BLaER1 treated with 17β-estradiol and CSF1 and Interleukin-3, amounts not matched to agents 10 nM and 100 nM (cell line): ENCODE results near the gene PPP1R12B.
"Not testable (repeated sequence)": the region's sequence is repeated elsewhere in the genome, so short reads cannot be mapped to it uniquely, and the experiment has no call there.

Experiments used
- H3K27ac ChIP-seq, 11 experiments: shearing (Covaris generic); formaldehyde crosslinking; 2 replicates each; pipeline ENCODE4 v1.8.1; 2022
- H3K27me3 ChIP-seq, 11 experiments: shearing (Covaris generic); formaldehyde crosslinking; 2 replicates each; pipeline ENCODE4 v1.8.1; 2022
- H3K36me3 ChIP-seq, 11 experiments: shearing (Covaris generic); formaldehyde crosslinking; 2 replicates each; pipeline ENCODE4 v1.8.1; 2022
- H3K4me1 ChIP-seq, 10 experiments: shearing (Covaris generic); formaldehyde crosslinking; 2 replicates each; pipeline ENCODE4 v1.8.1; 2022
- H3K4me2 ChIP-seq, 11 experiments: shearing (Covaris generic); formaldehyde crosslinking; 2 replicates each; pipeline ENCODE4 v1.8.1; 2022
- H3K4me3 ChIP-seq, 10 experiments: shearing (Covaris generic); formaldehyde crosslinking; 2 replicates each; pipeline ENCODE4 v1.8.1; 2022
- H3K9ac ChIP-seq, 11 experiments: shearing (Covaris generic); formaldehyde crosslinking; 2 replicates each; pipeline ENCODE4 v1.8.1; 2022
- H3K9me3 ChIP-seq, 11 experiments: shearing (Covaris generic); formaldehyde crosslinking; replicated peaks in 1 of 11; 2 replicates each; pipeline ENCODE4 v1.8.1; 2022
- H4K20me1 ChIP-seq, 11 experiments: shearing (Covaris generic); formaldehyde crosslinking; 2 replicates each; pipeline ENCODE4 v1.8.1; 2022
- Cebpa-rat ChIP-seq, 11 experiments: shearing (Covaris generic); IDR thresholded peaks; 2 replicates each; pipeline ENCODE4 v1.8.1; 2022

PPP1R12B gene

DNA sequence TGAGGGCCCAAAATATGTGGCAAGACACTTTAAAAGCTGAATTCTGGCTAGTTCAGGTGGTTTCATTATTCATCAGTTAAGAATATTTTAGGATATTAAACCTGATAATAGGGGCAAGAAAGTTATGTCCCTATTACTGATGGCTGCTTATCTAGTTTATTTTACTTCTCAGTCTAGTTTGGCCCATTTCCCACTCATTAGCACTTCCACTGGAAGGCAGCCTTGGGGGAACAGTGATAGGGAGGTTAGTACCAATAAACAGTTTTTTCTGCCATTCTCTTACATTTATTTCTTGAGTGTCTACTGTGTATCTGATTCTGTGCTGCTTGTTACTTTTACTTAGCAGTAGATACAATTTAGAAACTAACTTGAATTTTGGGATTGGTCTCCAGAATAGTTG lies 9.0 kb downstream of the PPP1R12B start:
- peaks cover 0 to 49% (median 0%) of the 10 kb centered on the region in 11 experiments; a peak in 4 of 22 replicates for H4K20me1 ChIP-seq
- no peaks in the 10 kb centered on the region; a peak in 1 of 22 replicates for H3K9me3 ChIP-seq
- H3K9ac ChIP-seq = no peak overlapping the region
- H3K4me3 ChIP-seq = no peak overlapping the region
- H3K4me1 ChIP-seq = peaks cover 0 to 9% (median 0%) of the 10 kb centered on the region in 10 experiments; a peak in 2 of 20 replicates
- H3K4me2 ChIP-seq = no peak overlapping the region
- TF ChIP-seq Cebpa-rat (IDR thresholded peaks at IDR 0.05) = no peak
- H3K27me3 ChIP-seq = no peaks in the 10 kb centered on the region
- H3K36me3 ChIP-seq = no peaks in the 10 kb centered on the region
- no peak overlapping the region for H3K27ac ChIP-seq

DNA sequence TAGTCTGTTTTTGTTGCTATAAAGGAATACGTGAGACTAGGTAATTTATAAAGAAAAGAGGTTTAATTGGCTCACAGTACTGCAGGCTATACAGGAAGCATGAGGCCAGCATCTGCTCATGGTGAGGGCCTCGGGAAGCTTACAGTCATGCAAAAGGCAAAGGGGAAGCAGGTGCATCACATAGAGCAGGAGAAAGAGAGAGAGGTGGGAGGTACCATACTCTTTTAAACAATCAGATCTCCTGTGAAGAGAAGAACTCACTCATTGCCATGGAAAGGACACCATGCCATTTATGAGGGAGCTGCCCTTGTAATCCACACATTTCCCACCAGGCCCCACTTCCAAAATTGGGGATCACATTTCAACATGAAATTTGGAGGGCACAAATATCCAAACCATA lies 12.7 kb downstream of the PPP1R12B start:
- H3K36me3 ChIP-seq = no peaks in the 10 kb centered on the region
- TF ChIP-seq Cebpa-rat (IDR thresholded peaks at IDR 0.05) = no peak
- H3K9ac ChIP-seq = no peak overlapping the region
- peaks cover 0 to 32% (median 0%) of the 10 kb centered on the region in 11 experiments; a peak in 4 of 22 replicates for H4K20me1 ChIP-seq
- H3K4me2 ChIP-seq = no peak overlapping the region
- no peak overlapping the region for H3K4me3 ChIP-seq
- no peaks in the 10 kb centered on the region for H3K27me3 ChIP-seq
- H3K27ac ChIP-seq = no peak overlapping the region
- H3K9me3 ChIP-seq = no peaks in the 10 kb centered on the region; a peak in 1 of 22 replicates
- peaks cover 0 to 11% (median 7%) of the 10 kb centered on the region in 10 experiments; a peak in 8 of 20 replicates for H3K4me1 ChIP-seq

DNA sequence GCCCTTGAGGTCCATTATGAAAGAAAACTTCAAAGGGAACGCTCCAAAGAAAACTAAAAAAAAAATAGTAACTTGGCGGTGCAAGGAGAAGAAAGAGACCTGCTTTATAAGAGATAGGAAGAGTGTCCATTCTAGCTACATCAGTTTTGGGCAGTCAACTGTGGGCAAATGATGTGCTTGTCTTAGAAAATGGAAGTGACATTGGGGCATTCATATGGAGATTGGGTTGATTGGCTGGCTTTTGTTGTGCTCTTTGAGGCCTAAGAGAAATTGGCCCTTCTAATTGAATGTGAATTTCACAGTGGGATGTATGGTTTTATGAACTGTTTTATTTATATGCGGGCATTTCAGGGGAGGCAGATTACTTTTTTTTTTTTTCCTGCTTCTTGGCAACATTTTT lies 13.2 kb downstream of the PPP1R12B start:
- H3K9me3 ChIP-seq = no peaks in the 10 kb centered on the region; a peak in 1 of 22 replicates
- no peak for TF ChIP-seq Cebpa-rat (IDR thresholded peaks at IDR 0.05)
- H3K27me3 ChIP-seq = no peaks in the 10 kb centered on the region
- no peak overlapping the region for H3K4me2 ChIP-seq
- no peak overlapping the region for H3K27ac ChIP-seq
- H3K4me3 ChIP-seq = no peak overlapping the region
- peaks cover 0 to 11% (median 7%) of the 10 kb centered on the region in 10 experiments; a peak in 8 of 20 replicates for H3K4me1 ChIP-seq
- peaks cover 0 to 28% (median 0%) of the 10 kb centered on the region in 11 experiments; a peak in 4 of 22 replicates for H4K20me1 ChIP-seq
- no peaks in the 10 kb centered on the region for H3K36me3 ChIP-seq
- H3K9ac ChIP-seq = no peak overlapping the region

DNA sequence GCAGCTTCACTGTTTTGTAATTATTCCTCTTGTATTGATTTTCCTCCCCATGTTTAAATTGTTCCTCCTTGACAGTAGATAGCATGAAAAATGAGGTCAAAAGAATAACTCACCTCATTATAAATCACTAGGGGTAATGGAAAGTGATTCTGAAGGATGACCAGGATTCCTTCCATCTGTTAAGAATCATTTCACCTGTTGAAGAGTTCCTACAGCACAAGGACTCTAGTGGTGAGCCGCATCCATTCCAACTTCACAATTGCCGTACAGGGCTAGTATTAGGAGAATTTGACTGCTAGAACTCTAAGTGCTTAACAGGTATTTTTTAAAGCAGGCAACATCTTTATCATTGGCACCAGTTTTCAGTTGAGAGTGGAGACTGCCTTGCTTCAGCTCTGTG lies 13.7 kb downstream of the PPP1R12B start:
- Histone ChIP-seq H3K27ac (no peak overlapping the region), H3K4me3 (no peak overlapping the region), H4K20me1 (peaks cover 0 to 30% (median 0%) of the 10 kb centered on the region in 11 experiments; a peak in 4 of 22 replicates), H3K9ac (no peak overlapping the region), H3K27me3 (no peaks in the 10 kb centered on the region), H3K4me2 (no peak overlapping the region), H3K4me1 (peaks cover 0 to 11% (median 7%) of the 10 kb centered on the region in 10 experiments; a peak in 8 of 20 replicates), H3K36me3 (no peaks in the 10 kb centered on the region), H3K9me3 (no peaks in the 10 kb centered on the region; a peak in 1 of 22 replicates)
- no peak for TF ChIP-seq Cebpa-rat (IDR thresholded peaks at IDR 0.05)

DNA sequence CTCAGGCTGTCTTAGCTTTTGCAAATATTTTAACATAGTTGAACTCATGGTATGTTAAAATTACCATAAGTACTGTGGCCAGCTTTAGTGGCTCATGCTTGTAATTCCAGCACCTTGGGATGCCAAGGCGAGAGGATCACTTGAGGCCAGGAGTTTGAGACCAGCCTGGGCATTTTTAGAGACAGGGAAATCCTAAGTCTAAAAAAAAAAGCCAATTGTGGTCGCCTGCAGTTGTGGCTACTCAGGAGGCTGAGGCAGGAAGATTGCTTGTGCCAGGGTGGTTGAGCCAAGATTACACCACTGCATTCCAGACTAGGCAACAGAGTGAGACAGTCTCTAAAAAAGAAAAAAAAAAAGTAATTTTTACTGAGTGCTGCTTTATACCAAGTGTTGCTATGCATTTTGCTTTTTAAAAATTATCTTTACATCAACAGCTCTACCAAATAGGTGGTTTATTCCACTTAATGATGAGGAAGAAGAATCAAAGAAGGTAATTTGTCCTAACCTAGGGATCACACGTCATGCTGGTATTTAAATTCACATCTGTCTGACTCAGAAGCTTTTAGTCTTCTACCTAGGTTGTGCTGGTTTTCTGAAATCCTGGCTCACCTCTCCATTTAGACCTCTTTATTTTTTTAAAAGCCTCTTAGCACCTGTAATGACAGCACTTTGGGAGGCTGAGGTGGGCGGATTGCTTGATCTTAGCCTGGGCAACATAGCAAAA lies 16.8 kb downstream of the PPP1R12B start:
- Histone ChIP-seq H3K4me1 (peaks cover 0 to 11% (median 7%) of the 10 kb centered on the region in 10 experiments; a peak in 8 of 20 replicates), H3K27me3 (no peaks in the 10 kb centered on the region), H3K27ac (no peak overlapping the region), H3K36me3 (no peaks in the 10 kb centered on the region), H3K9me3 (no peaks in the 10 kb centered on the region; a peak in 1 of 22 replicates), H3K4me2 (peak overlapping the region in 4 of 11 experiments; percentile 1 to 18 (median 6); a peak in 3 of 22 replicates), H3K4me3 (no peak overlapping the region), H3K9ac (no peak overlapping the region), H4K20me1 (peaks cover 0 to 30% (median 0%) of the 10 kb centered on the region in 11 experiments; a peak in 4 of 22 replicates)
- TF ChIP-seq Cebpa-rat (IDR thresholded peaks at IDR 0.05) = no peak

DNA sequence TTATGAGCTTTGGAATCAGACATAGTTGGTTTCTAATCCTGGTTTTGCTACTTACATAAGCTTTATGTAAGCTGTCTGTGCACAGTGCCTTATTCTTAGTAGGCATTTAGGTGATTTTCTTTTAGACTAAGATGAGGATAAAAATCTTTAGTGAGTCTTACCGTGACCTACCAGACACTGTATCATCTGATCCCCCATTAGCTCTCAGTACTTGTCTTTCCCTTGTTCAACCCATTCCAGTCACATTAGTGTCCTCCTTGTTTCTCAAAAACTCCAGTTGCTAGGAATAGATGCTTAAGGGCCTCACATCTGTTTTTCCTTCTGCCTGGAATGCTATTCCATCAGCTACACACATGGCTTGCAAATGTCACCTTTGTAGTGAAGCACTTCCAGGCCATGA lies 18.8 kb downstream of the PPP1R12B start:
- Histone ChIP-seq H3K9ac (no peak overlapping the region), H3K27ac (no peak overlapping the region), H3K27me3 (no peaks in the 10 kb centered on the region), H3K36me3 (no peaks in the 10 kb centered on the region), H3K4me1 (peaks cover 0 to 11% (median 7%) of the 10 kb centered on the region in 10 experiments; a peak in 8 of 20 replicates), H3K9me3 (no peaks in the 10 kb centered on the region), H3K4me3 (no peak overlapping the region), H4K20me1 (peaks cover 0 to 20% (median 0%) of the 10 kb centered on the region in 11 experiments; a peak in 4 of 22 replicates), H3K4me2 (no peak overlapping the region)
- no peak for TF ChIP-seq Cebpa-rat (IDR thresholded peaks at IDR 0.05)

DNA sequence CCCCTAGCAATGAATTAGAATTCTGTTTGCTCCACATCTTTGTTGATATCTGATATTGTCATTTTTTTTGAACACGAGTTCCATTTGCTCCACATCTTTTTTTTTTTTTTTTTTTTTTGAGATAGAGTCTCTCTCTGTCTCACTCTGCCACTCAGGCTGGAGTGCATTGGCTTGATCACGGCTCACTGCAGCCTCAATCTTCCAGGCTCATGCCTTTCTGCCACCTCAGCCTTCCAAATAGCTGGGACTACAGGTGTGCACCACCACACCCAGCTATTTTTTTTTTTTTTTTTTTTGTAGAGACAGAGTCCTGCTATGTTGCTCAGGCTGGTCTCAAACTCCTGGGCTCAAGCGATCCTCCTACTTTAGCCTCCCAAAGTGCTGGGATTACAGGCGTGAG lies 22.4 kb downstream of the PPP1R12B start:
- not testable (repeated sequence) for H3K4me1 ChIP-seq, H3K4me2 ChIP-seq, H3K4me3 ChIP-seq, H3K27me3 ChIP-seq, H3K36me3 ChIP-seq, H3K9ac ChIP-seq, H3K27ac ChIP-seq, H3K9me3 ChIP-seq
- peaks cover 0 to 17% (median 0%) of the 10 kb centered on the region in 11 experiments; a peak in 1 of 22 replicates for H4K20me1 ChIP-seq

DNA sequence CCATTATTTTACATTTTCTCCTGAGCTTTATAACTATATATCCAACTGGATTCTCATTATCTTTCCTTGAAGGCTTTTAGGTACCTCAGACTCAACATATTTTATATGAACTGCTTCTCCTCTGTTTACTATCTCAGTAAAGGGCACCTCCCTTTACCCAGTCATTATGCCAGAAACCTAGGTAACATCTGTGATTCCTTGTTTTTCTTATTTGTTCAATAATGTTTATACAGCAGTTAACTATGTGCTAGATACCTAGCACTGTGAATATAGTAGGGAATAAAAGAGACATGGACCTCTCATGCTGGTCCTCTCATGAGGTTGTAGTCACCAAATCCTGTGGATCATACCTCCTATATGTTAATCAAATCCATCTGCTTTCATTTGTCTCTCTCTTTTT lies 25.6 kb downstream of the PPP1R12B start:
- H4K20me1 ChIP-seq = peaks cover 0 to 4% (median 0%) of the 10 kb centered on the region in 11 experiments; a peak in 1 of 22 replicates
- no peaks in the 10 kb centered on the region for H3K4me1 ChIP-seq
- 0 out of 22 replicates have a peak, but pooled peaks cover 0 to 8% (median 0%) of the 10 kb centered on the region in 11 experiments for H3K36me3 ChIP-seq
- TF ChIP-seq Cebpa-rat (IDR thresholded peaks at IDR 0.05) = no peak
- H3K27ac ChIP-seq = no peak overlapping the region
- H3K4me3 ChIP-seq = no peak overlapping the region
- no peaks in the 10 kb centered on the region for H3K27me3 ChIP-seq
- H3K4me2 ChIP-seq = no peak overlapping the region
- H3K9me3 ChIP-seq = peaks cover 0 to 8% (median 3%) of the 10 kb centered on the region in 11 experiments; a peak in 5 of 22 replicates
- H3K9ac ChIP-seq = no peak overlapping the region

DNA sequence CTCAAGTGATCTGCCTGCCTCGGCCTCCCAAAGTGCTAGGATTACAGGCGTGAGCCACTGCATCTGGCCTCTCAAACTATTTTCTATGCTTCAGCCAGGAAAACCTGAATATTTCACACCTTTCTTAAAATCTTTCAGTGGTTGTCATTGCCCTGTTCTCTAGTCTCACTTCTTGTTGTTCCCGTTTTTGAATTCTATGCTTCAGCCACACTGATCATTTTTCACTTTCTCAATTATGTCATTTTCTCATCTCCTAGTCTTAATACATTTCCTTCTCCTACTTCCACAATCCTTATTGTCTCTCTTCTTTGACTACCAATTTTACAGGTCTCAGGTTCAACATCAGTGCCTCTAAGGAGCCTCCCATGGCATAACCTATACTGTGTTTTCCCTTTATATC lies 26.7 kb downstream of the PPP1R12B start:
- not testable (repeated sequence) for H3K4me3 ChIP-seq, H3K9ac ChIP-seq, H3K27me3 ChIP-seq, H4K20me1 ChIP-seq, H3K36me3 ChIP-seq, H3K27ac ChIP-seq, H3K9me3 ChIP-seq, H3K4me2 ChIP-seq, H3K4me1 ChIP-seq
